HUES48 (cell line): ENCODE results near the gene SLC47A2.

Experiments used
- H3K27ac ChIP-seq: one replicate; pipeline ENCODE4 v1.7.0; 2013; ENCODE audit warnings: low read depth, low read length, inconsistent platforms
- H3K27me3 ChIP-seq: 2 replicates; pipeline ENCODE4 v1.6.1; 2013; ENCODE audit warnings: mild to moderate bottlenecking, low read length; ENCODE audit not compliant: control insufficient read depth, insufficient read depth
- H3K36me3 ChIP-seq: 2 replicates; pipeline ENCODE4 v1.6.1; 2013; ENCODE audit warnings: low read length; ENCODE audit not compliant: control insufficient read depth, insufficient read depth
- H3K4me1 ChIP-seq: 2 replicates; pipeline ENCODE4 v1.6.1; 2013; ENCODE audit warnings: mild to moderate bottlenecking, low read length; ENCODE audit not compliant: control insufficient read depth, insufficient read depth
- H3K4me3 ChIP-seq: 2 replicates; pipeline ENCODE4 v1.5.1; 2013; ENCODE audit warnings: mild to moderate bottlenecking, low read depth, low read length
- H3K9ac ChIP-seq: 2 replicates; pipeline ENCODE4 v1.6.1; 2013; ENCODE audit warnings: mild to moderate bottlenecking, low read depth, low read length, moderate library complexity
- H3K9me3 ChIP-seq: 2 replicates; pipeline ENCODE4 v1.6.1; 2013; ENCODE audit warnings: low read length; ENCODE audit not compliant: control insufficient read depth, insufficient read depth

SLC47A2 gene

GRCh38 chr17:19737305-19738072, 21.1 kb upstream of the SLC47A2 start:
- Histone ChIP-seq H3K27me3 (no peaks in the 10 kb centered on the region), H3K36me3 (no peaks in the 10 kb centered on the region), H3K9ac (no peak overlapping the region), H3K9me3 (no peaks in the 10 kb centered on the region), H3K4me3 (no peak overlapping the region), H3K27ac (no peak overlapping the region), H3K4me1 (no peaks in the 10 kb centered on the region)

GRCh38 chr17:19736071-19736470, 19.7 kb upstream of the SLC47A2 start:
- H3K4me3 ChIP-seq: no peak overlapping the region
- no peak overlapping the region for H3K27ac ChIP-seq
- no peak overlapping the region for H3K9ac ChIP-seq
- H3K36me3 ChIP-seq: no peaks in the 10 kb centered on the region
- no peaks in the 10 kb centered on the region for H3K4me1 ChIP-seq
- no peaks in the 10 kb centered on the region for H3K9me3 ChIP-seq
- no peaks in the 10 kb centered on the region for H3K27me3 ChIP-seq

GRCh38 chr17:19733953-19734526, 17.7 kb upstream of the SLC47A2 start:
- Histone ChIP-seq H3K4me1 (no peaks in the 10 kb centered on the region), H3K4me3 (no peak overlapping the region), H3K9me3 (no peaks in the 10 kb centered on the region), H3K27ac (no peak overlapping the region), H3K36me3 (no peaks in the 10 kb centered on the region), H3K27me3 (no peaks in the 10 kb centered on the region), H3K9ac (no peak overlapping the region)

GRCh38 chr17:19731626-19732025, 15.2 kb upstream of the SLC47A2 start:
- H3K36me3 ChIP-seq: no peaks in the 10 kb centered on the region
- no peak overlapping the region for H3K27ac ChIP-seq
- H3K4me1 ChIP-seq: no peaks in the 10 kb centered on the region
- no peaks in the 10 kb centered on the region for H3K9me3 ChIP-seq
- H3K4me3 ChIP-seq: no peak overlapping the region
- no peak overlapping the region for H3K9ac ChIP-seq
- no peaks in the 10 kb centered on the region for H3K27me3 ChIP-seq

- H3K4me1 ChIP-seq: no peaks in the 10 kb centered on the region
- no peak overlapping the region for H3K9ac ChIP-seq
- no peak overlapping the region for H3K4me3 ChIP-seq
- H3K27ac ChIP-seq: no peak overlapping the region
- no peaks in the 10 kb centered on the region for H3K9me3 ChIP-seq
- H3K27me3 ChIP-seq: no peaks in the 10 kb centered on the region
- H3K36me3 ChIP-seq: no peaks in the 10 kb centered on the region
Measured at GRCh38 chr17:19730843-19731242, 14.5 kb upstream of the SLC47A2 start.

- H3K9ac ChIP-seq: no peak overlapping the region
- H3K9me3 ChIP-seq: no peaks in the 10 kb centered on the region
- H3K27me3 ChIP-seq: no peaks in the 10 kb centered on the region
- no peaks in the 10 kb centered on the region for H3K4me1 ChIP-seq
- no peaks in the 10 kb centered on the region for H3K36me3 ChIP-seq
- H3K4me3 ChIP-seq: no peak overlapping the region
- no peak overlapping the region for H3K27ac ChIP-seq
Measured at GRCh38 chr17:19729900-19730299, 13.5 kb upstream of the SLC47A2 start.

- H3K27ac ChIP-seq: no peak overlapping the region
- H3K9ac ChIP-seq: no peak overlapping the region
- H3K27me3 ChIP-seq: no peaks in the 10 kb centered on the region
- H3K4me3 ChIP-seq: no peak overlapping the region
- no peaks in the 10 kb centered on the region for H3K4me1 ChIP-seq
- no peaks in the 10 kb centered on the region for H3K9me3 ChIP-seq
- H3K36me3 ChIP-seq: no peaks in the 10 kb centered on the region
Measured at GRCh38 chr17:19728084-19728495, 11.7 kb upstream of the SLC47A2 start.

- no peaks in the 10 kb centered on the region for H3K36me3 ChIP-seq
- H3K9me3 ChIP-seq: no peaks in the 10 kb centered on the region
- no peaks in the 10 kb centered on the region for H3K27me3 ChIP-seq
- H3K27ac ChIP-seq: no peak overlapping the region
- no peak overlapping the region for H3K9ac ChIP-seq
- H3K4me1 ChIP-seq: no peaks in the 10 kb centered on the region
- H3K4me3 ChIP-seq: no peak overlapping the region
Measured at GRCh38 chr17:19727501-19728078, 11.2 kb upstream of the SLC47A2 start.

- Histone ChIP-seq H3K9ac (no peak overlapping the region), H3K4me1 (no peaks in the 10 kb centered on the region), H3K9me3 (no peaks in the 10 kb centered on the region), H3K27ac (no peak overlapping the region), H3K4me3 (no peak overlapping the region), H3K36me3 (no peaks in the 10 kb centered on the region), H3K27me3 (no peaks in the 10 kb centered on the region)
Measured at GRCh38 chr17:19726631-19727376, 10.4 kb upstream of the SLC47A2 start.

- Histone ChIP-seq H3K4me1 (no peaks in the 10 kb centered on the region), H3K27ac (no peak overlapping the region)
Measured at GRCh38 chr17:19725486-19725885, 9.1 kb upstream of the SLC47A2 start.

More at GRCh38 chr17:19725486-19725885, 9.1 kb upstream of the SLC47A2 start:
- Histone ChIP-seq H3K4me3 (no peak overlapping the region), H3K27me3 (no peaks in the 10 kb centered on the region), H3K9me3 (no peaks in the 10 kb centered on the region), H3K36me3 (no peaks in the 10 kb centered on the region), H3K9ac (no peak overlapping the region)
